Measurements from ENCODE around the gene RCBTB1.

DNA sequence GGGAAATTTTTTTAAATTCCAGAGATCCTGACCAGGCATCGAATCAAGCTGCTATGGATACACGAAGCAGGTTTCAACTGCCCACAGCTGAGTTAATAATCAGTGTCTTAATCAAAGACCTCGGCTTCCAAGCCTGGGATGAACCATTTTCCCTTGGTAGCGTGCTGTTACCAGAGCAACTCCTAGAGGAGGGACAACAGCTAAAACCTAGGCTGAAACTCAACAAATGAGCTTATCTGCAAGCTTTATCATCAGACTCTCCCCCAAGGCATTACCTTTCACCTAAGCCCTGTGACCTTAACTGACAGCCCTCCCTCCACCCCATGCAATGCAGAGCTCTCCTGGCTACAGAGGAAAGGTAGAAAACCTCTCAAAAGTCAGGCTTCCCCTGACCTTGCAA, 39.7 kb downstream of the RCBTB1 start:
- TF ChIP-seq, protein P1, sequence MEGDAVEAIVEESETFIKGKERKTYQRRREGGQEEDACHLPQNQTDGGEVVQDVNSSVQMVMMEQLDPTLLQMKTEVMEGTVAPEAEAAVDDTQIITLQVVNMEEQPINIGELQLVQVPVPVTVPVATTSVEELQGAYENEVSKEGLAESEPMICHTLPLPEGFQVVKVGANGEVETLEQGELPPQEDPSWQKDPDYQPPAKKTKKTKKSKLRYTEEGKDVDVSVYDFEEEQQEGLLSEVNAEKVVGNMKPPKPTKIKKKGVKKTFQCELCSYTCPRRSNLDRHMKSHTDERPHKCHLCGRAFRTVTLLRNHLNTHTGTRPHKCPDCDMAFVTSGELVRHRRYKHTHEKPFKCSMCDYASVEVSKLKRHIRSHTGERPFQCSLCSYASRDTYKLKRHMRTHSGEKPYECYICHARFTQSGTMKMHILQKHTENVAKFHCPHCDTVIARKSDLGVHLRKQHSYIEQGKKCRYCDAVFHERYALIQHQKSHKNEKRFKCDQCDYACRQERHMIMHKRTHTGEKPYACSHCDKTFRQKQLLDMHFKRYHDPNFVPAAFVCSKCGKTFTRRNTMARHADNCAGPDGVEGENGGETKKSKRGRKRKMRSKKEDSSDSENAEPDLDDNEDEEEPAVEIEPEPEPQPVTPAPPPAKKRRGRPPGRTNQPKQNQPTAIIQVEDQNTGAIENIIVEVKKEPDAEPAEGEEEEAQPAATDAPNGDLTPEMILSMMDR (IDR thresholded peaks at IDR 0.05; ENCODE audit: poor library complexity, severe bottlenecking): no peak
- TF ChIP-seq MXI1 (conservative IDR thresholded peaks at IDR 0.05; ENCODE audit: poor library complexity, severe bottlenecking) (no peak), POLR2AphosphoS5 (IDR thresholded peaks at IDR 0.05) (no peak), TAF1 (IDR thresholded peaks at IDR 0.05; ENCODE audit: low read depth) (no peak)

Measured in neural cell (in vitro differentiated cells).